GM12891 (cell line): ENCODE results near the gene FSTL4.

ENCODE experiments used
- POLR2A ChIP-seq: IDR thresholded peaks from 2 replicates; pipeline ENCODE4 v1.6.1; 2011; ENCODE audit warnings: low read depth, low read length, control low read depth
- POLR2AphosphoS5 ChIP-seq: IDR thresholded peaks from 2 replicates; pipeline ENCODE4 v1.6.1; 2011; ENCODE audit warnings: low read depth, low read length, control low read depth

- no peak for TF ChIP-seq POLR2AphosphoS5
- no peak for TF ChIP-seq POLR2A
Measured at GRCh38 chr5:133552925-133553525, 59.3 kb downstream of the FSTL4 start.
